NK-92 treated with Interleukin-12 subunit alpha and Interleukin-12 subunit beta, amount 100 ng/mL, for 24 hours (cell line): ENCODE measurements around the gene LDLRAD4.

Experiments
- DNase-seq: peaks from one replicate; lab custom pipeline; 2025; lab: John Stamatoyannopoulos, UW

LDLRAD4 gene

DNA sequence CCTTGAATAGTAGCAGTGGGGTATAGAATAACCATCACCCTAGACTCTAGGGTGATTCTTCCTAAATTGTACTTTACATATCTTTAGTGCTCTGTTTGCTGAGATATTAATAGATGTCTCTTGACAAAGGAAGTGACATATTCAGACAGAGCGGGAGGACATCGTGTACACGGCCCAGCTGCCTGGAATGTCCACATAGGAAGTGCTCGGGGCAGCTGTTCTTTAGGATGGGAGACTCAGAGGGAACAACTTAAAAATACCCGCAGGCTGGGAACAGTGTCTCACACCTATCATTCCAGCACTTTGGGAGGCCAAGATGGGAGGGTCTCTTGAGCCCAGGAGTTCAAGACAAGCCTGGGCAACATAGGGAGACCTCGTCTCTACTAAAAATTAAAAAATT, 301.7 kb downstream of the LDLRAD4 start:
- no peak for DNase-seq

DNA sequence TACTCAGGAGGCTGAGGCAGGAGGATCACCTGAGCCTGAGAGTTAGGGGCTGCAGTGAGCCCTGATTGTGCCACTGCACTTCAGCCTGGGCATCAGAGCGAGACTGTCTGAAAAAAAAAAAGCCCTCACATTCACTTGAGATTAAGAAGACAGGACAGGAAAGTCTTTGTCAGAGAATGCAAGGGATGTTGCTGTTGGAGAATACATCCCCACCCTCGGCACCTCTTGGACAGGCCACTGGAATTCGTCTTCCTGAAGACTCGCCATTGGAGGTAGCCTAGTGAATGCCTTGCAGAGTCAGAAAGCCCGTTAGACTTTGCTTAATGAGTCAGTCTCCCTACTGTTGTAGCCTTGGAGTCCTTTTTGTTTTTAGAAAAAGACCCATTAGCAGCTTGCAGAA, 302.2 kb downstream of the LDLRAD4 start:
- DNase-seq, result no peak

DNA sequence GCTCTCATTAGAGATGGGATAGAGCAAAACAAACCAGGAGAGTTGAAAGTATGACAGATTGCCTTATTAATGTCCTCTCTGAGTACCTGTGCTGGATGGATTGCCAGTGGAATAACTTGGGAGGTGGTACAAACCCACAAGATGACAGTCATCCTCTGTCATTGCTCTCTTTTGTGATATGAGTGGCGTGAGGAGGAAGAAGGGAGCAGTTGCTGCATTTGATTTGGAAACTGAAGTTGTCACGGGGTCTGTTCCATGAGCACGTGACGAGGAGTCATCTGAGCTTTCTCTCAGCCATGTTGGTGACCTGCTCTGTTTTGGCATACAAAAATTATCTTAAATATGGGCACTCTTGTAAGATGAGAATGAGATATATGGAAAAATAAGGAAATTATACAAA, 302.9 kb downstream of the LDLRAD4 start:
- DNase-seq, result no peak

DNA sequence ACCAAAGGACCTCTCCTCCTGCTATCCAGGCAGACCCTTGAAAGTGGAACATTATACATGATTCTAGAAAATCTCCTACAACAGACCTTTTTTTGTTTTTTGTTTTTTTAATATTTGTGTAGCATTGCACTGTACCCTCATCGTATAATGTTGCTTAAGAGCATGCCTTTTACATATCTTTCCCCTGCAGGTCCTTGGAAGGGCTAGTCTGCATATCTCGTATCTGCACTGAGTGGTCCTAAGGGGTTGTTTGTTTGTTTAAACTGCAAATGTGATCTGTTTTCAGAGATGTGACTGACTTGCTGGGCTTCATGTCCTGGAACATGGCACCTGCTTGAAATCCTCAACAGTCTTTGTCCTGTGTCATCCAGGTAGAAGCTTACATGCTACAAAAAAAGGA, 303.7 kb downstream of the LDLRAD4 start:
- DNase-seq, result no peak

DNA sequence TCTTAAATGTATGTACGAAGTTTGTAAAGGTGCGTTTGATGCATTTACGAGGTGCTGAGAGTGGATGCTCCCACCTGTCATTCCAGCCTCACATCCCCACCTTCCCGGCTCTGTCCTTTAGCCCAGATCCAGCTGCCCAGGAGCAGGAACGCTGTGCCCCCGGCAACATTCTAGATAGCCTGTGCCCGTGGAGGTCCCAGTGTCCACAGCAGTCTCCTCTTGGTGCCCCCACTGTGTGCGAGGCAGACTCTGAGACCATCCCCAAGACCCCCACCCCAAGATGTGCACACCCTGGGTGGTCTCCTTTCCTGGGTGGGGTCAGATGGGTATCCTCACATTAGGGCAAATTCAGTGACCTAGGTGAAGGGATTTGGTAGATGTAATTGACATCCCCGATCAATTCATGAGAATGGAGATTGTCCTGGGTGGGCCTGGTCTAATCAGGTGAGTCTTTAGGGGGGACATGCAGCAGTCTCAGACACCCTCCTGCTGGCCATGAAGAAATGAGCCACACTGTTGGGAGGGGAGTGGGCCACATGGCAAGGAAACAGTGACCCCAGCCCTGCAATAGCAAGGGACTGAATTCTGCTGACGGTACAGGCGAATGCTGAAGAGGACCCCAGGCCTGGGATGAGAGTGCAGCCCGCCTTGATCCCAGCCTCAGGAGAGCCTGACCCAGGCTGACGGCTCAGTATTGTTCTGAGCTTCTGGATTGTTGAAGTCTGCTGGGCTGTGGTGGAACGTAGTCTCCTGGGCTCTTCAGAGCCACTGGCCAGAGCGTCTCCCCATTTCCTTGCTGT, 304.5 kb downstream of the LDLRAD4 start:
- DNase-seq, result no peak

DNA sequence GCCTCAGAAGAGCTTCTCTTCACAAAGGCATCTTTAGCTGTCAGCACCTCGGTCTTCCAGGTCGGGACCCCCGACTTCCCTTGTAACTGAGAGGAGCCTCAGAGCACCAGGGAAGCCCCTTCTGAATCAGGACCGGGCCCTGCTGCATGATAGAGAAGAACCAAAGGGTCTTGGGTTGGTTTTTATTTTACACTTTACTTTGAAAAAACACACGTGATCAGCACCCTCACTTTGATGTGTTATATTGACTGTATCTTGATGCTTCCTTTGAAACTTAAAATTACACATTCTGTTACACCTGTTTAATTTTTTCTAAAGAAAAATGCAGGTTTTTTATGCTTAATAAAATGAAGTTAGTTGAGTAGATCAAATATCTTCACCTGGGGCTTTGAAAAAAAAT, 305.5 kb downstream of the LDLRAD4 start:
- DNase-seq, result no peak

DNA sequence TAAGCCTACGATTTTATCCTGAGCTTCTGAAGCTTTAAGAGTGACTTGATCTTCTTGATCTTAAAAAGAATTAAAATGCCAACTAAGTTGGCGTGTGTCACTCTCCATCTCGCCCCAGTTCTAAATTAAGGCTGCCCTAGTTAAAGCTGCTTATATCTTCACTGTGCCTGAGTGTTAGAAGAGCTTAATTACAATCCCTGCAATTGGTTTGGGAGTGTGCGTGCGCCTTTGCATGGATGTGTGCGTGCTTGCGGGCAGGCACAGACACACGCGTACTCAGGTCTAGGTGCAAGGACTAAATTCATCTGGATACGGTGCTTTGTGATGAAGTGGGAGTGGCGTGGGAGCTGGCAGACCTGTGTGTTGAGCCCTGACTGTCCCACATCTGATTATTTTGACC, 306.3 kb downstream of the LDLRAD4 start:
- DNase-seq, result no peak

DNA sequence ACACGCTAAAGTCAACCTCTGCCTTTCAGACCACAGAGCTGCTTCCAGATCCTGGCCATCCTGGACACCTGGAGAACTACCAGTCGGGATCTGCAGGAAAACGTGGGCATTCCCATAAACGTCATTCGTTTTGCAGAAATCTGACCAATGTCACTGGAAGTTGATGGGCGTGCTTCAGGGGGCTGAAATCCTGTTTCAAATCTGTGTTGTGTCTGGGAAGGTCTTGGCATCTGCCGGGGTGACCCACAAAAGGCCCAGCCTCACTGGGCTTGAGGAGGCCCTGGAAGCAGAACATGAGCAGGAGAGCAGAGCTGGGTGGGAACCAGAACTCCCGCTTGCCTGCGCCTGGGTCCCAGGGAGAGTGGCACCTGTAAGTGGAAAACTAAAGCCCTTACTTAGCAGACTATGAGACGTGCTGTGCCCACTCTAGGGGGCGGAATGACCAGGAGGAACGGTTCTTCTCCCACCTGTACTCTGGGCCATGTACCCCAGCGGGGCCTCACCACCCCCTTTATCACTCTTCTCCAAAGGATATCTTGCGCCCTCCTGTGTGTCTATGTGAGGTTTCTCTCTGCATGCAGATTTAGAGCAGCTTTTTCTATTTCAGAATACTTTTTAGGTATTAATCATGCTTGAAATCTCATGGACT, 306.9 kb downstream of the LDLRAD4 start:
- no peak for DNase-seq

DNA sequence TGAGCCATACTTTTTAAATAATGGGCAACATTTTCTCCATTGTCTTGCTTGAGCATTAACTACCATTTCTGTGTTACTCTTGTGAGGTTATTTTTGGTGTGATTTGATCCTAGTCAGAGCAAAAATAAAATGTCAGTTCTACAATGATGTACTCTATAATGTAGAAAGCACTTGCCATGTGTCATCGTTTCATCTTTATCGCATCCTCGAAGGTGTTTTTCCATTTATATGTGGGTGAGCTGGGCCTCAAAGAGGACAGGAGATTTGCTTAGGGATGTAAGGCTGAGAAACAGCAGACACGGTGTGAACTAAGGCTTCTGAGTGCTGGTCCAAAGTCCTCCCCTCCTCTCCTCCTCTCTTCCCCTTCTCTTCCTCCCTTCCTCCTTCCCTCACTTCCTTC, 308.0 kb downstream of the LDLRAD4 start:
- DNase-seq, result no peak

DNA sequence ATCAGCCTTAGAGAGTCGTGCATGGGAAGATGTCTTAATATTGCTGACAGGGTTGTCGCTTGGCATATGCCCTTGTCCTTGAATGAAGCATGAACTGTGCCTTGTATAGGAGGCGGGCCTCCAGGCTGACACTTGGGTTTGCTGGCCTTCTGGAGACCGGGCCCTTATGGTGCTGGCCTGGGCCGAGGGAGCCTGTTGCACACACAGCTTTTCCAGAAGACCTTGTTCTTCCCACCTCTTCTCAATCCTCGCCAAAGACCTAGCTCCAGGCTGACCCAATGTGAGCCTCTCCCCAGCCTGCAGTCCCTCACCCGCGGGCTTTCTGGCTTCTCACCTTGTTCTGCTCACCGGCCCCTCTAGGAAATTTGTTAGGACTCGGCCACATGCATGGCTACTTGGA, 308.7 kb downstream of the LDLRAD4 start:
- DNase-seq, result no peak

DNA sequence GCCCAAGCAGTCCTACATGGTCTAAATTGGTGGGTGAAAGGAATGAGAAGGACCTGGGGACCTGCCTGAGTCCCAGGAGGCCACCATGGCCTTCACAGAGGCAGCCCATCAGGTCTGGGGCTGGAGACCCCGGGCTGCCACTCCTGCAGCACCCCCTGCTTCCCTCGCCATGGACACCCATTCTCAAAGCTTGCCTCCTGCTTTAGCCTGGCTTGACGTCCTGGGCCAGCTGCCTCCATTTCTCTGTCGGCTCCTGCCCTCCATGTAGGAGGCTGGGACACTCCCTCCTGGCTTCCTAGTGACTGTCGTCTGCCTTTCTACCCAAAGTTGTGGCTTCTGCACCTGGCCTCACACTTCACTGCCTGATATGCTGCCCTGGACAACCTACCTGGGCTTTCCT, 309.2 kb downstream of the LDLRAD4 start:
- no peak for DNase-seq

DNA sequence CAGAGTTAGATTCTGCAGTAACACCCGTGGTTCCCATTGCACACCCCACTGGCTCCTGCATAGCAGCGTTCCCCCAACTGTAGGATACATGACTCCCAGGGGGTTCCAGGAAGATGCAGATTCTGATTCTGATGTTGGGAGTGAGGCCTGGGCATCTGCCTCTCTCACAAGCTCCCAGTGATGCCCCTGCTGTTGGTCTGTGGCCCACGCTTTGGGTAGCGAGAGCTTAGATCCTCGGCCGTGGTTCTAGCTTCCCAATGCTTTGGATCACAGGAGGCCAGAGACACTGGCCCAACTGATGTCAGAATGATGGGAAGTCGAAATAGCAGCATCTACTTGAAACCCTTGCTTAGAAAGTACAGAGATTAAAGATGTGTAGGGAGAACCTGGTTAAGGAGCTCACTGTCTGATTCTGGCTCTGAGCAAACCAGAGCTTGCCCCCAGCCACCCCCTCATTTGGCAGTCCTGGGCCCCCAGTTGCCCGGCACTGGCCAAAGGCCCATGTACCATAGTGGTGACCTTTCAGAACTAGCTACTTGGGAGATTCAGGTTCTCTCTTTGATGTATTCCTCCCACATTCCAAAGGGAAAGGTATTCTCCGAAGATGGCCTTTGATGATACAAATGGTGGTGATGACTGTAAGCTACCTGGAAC, 310.3 kb downstream of the LDLRAD4 start:
- no peak for DNase-seq

DNA sequence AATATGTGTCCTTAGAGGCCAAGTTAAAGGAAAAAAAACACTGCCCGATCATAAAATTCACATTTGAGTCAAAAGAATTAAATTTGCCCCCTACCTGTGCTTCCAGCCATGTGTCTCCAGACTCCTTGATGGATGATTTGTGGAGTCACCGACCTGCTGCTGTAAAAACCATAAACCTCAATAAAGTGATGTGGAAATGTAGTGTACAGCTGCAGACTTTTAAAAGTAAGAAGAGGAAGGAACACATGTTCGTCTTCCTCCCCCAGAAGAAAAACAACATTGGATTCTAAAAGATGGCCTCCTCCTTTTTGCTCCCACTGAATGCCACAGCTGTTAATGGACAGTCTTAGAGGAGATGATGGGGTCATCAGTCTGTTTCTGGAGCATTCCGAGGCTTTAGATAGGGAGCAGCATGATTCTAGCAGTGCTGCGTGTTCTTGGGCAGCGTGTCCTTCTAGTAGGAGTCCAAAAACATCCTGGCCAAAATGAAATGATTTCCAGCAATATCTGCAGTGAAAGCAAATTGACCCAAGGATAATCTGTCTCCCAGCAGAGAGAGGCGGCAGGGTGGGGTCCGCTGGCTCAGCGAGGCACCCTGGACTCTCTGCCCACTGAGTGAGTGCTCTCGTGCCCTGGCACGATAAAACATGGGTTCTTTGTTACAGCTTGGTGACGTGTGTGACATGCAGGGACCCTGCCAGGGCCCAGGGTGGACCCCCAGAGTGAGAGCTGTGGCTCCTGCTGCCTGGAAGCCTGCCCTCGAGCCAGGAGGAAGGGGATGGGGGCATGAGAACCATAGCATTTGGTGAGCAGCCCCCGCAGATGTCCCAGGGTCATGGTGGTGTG, 311.7 kb downstream of the LDLRAD4 start:
- no peak for DNase-seq

DNA sequence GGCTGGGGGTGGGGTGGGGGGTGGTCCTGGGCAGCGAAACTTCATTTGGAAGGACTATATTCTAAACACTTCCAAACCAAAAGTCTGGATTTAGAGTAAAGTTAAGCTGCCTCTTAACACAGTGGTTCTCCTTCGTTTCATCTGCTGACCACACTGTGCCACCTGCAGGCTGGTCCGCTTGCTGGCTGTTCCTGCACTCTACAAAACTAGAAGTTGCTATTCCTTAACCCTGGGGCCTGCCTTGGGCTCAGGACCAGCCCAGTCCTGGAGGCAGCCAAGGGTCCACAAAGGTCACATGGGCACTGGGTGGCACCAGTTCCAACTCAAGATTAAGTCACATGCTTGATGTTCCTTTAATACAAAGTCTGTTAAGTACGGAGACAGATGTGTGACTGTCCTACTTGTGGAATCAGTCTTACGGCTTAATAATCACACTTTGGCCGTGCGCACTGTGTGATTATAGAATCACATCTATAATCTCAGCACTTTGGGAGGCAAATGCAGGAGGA, 312.4 kb downstream of the LDLRAD4 start:
- no peak for DNase-seq

DNA sequence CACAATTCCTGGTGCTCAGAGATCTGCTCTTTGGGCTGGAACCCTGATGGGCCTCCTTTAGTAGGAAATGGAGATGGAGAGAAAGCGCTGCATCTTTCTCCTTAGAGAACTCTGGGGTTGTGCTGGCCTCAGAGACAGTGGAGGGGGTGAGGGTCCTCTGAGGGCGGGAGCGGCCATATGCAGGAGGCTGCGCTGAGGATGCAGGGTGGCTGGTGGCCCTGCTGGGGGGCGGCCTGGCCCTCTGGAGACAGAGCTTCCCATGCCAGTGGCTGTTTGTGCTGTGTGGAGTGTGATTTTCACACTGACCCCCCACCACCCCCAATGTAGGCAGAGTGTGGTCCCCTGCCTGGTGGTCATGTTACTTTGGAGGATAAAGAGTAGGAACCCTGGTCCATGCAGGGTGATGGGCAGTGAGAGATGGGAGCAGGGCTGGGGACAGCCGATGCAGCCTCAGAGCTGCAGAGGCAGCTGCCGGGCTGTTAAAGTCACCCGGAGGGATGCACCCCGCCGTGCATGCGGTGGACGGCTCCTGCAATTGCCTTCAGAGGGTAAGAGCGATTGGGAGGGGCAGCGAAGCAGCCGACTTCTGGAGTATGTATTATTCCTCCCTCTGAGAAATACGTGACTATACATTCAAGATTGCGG, 313.2 kb downstream of the LDLRAD4 start:
- DNase-seq, result no peak

DNA sequence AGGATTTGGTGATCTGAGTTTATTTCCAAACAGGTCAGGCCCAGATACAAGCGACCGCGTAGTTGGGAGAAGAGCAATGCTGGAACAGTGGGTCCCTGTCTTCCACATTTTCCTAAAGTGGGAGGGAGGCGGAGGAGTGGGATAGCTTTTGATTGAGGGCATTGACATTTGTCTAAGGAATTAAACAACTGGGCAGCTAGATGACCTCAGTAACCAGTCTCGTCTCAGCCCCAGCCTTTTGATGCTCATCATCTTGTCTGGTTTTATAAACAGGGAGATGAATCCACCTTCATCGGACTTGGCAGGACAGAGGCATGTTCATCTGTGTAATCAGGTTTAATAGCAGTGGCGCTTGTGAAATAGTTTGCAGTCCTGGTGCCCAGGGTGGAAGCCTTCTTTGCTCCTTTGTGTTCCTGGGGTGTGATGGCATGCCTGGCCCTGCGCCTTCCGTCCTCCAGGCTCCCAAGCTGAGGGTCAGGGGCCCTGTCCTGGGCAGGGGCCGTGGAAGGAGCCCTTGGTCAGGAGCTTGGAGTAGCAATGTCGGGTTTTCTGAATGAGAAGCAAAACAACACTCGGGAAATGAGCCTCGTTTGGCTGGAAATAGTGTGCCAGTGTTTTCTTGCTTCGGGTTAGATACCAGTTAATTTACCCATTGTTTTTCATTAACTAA, 314.0 kb downstream of the LDLRAD4 start:
- no peak for DNase-seq

DNA sequence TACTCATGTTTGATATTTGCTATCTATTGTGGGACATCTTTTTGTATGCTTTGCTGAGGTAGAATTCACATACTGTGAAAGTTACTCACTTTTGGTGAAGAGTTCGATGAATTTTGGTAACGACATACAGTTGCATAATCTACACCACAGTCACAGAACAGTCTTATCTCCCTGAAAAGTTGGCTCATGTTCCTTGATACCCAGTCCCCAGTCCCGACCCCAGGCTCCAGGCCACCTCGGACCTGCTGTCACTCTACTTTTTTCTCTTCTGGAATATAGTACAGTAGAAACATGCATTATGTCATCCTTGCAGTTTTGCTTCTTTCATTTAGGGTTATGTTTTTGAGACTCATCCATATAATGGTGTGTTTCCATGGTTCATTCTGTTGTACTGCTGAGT, 316.1 kb downstream of the LDLRAD4 start:
- no peak for DNase-seq

DNA sequence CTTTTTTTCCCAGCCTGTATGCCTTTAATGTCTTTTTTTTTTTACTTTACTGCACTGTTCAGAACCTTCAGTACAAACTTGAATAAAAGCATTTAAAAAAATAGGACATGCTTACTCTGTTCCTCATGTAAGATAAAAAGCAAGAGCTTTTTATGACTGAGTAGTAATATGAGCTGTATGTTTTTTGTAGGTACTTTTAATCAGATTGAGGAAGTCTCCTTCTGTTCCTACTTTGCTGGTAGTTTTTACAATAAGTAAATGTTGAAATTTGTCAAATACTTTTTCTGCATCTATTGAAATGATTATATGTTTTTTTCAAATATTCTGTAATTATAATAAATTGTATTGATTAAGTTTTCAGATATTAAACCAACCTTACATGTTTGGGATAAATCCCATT, 318.0 kb downstream of the LDLRAD4 start:
- no peak for DNase-seq

DNA sequence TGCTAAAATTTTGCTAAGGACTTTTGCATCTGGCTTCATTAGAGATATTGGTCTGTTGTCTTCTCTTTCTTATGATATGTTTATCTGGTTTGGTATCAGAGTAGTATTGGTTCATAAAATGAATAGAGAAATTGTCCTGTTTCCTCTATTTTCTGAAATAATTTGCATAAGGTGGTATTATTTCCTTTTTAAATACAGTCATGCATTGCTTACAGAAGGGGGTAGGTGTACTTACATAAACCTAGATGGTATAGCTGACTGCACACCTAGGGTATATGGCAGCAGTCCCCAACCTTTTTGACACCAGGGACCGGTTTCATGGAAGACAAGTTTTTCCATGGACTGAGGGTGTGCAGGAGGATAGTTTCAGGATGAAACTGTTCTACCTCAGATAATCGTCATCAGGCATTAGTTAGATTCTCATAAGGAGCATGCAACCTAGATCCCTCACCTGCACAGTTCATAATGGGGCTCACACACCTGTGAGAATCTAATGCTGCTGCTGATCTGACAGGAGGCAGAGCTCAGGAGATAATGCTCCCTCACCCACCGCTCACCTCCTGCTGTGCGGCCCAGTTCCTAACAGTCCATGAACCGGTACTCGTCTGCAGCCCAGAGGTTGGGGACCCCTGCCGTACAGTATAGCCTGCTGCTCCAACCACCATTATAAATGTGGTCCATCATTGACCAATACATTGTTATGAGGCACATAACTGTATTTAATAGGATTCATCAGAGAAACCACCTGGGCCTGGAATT, 318.6 kb downstream of the LDLRAD4 start:
- no peak for DNase-seq

DNA sequence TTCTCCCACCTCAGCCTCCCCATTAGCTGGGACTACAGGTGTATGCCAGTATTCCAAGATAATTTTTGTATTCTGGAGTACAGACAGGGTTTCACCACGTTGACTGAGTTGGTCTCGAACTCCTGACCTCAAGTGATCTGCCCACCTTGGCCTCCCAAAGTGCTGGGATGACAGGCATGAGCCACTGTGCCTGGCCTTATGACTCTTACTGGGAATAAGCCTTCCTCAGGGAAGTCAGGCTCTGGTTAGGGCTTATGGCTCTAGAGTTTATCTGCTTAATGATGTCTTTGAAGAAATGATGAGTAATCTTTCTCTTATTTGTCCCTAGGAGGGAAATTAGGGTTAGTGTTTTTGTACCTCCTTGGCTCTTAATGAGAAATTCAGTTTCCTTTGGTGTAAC, 320.1 kb downstream of the LDLRAD4 start:
- DNase-seq, result no peak
